GM18511 (cell line): ENCODE measurements around the gene SLC35E1.

Source experiments
- ATAC-seq: cut with Tn5 transposase; IDR thresholded peaks from one replicate; pipeline ENCODE4 v1.9.1; 2021; ENCODE audit warnings: mild to moderate bottlenecking, moderate library complexity; ENCODE audit not compliant: unreplicated experiment

Gene SLC35E1

DNA sequence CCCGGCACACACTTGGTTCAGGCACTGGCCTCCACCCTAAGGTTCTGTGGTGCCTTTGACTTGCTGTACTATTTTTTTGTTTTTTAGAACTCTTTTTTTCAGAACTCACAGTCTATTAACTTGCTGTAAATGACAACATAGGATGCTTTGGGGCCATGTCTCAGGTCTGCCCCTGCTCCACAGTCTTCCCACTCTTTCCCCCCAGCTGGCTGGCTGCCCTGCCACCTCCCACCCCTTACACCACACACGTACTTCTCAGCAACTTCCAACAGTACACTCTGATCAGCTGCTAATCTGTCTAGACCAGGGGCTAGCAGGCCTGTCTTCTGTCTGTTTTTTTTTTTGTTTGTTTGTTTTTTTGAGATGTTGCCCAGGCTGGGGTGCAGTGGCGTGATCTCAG is 67.9 kb downstream of the SLC35E1 start:
- no peak for ATAC-seq
